Measurements from ENCODE around the gene RNF38. TPM values are rescaled to one million over a fixed set of nuclear protein-coding genes. Genes with fewer than 3 reads are reported as not detected.

RNF38 gene
- total RNA-seq (2022; extraction: Qiagen RNA extraction; ENCODE audit: low read depth), result 6.5 to 9.0 TPM (median 8.9 TPM) in 5 replicates

DNA sequence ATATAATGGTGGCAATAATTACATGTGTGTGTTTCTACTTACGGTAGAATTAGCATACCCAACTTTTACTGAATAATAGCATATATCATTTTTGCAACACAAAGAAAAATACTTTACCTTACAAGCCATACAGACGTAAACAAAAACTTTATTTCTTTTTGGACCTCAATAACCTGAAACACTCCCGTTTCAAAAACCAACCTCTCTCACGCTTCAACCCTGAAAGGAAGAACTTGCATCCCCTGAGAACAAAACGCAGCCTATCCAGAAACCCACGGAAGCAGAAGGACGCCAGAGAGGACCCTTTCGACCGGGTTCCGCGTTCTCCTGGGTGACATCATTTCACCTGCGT, at the start of gene RNF38:
RNF38 (minus strand) TSS at position 290 of the 352 bp plus-strand sequence; CDS start at position 129, 161 bp downstream.

Other genes with a start within 250 kb of the RNF38 start
- not detected in 5 replicates for gene CCIN, start 230.9 kb downstream of the RNF38 start, total RNA-seq (2022; extraction: Qiagen RNA extraction; ENCODE audit: low read depth)
- 311 to 420 TPM (median 398 TPM) in 5 replicates for gene CLTA, start 209.3 kb downstream of the RNF38 start, total RNA-seq (2022; extraction: Qiagen RNA extraction; ENCODE audit: low read depth)
- 10.3 to 15.1 TPM (median 14.5 TPM) in 5 replicates for gene GNE, start 141.8 kb downstream of the RNF38 start, total RNA-seq (2022; extraction: Qiagen RNA extraction; ENCODE audit: low read depth)
- 57.1 to 85.5 TPM (median 75.8 TPM) in 5 replicates for gene MELK, start 172.6 kb upstream of the RNF38 start, total RNA-seq (2022; extraction: Qiagen RNA extraction; ENCODE audit: low read depth)

Data from A549 treated with RU486 at 1 μM for 4 hours (cell line).